ENCODE results near the gene TP73.

Gene TP73

GRCh38 chr1:3730543-3731247 lies 78.4 kb downstream of the TP73 start:
- DNase-seq (ENCODE audit: extremely low read depth, low read depth), result no peak
- TF ChIP-seq CTCF (IDR thresholded peaks at IDR 0.05; ENCODE audit: low read depth, low read length), result no peak

GRCh38 chr1:3731583-3732433 lies 79.5 kb downstream of the TP73 start:
- DNase-seq (ENCODE audit: extremely low read depth, low read depth), result no peak
- TF ChIP-seq CTCF (IDR thresholded peaks at IDR 0.05; ENCODE audit: low read depth, low read length), result no peak

GRCh38 chr1:3732434-3733093 lies 80.2 kb downstream of the TP73 start:
- DNase-seq (ENCODE audit: extremely low read depth, low read depth), result no peak
- no peak for TF ChIP-seq CTCF (IDR thresholded peaks at IDR 0.05; ENCODE audit: low read depth, low read length)

- no peak for TF ChIP-seq CTCF (IDR thresholded peaks at IDR 0.05; ENCODE audit: low read depth, low read length)
- no peak for DNase-seq (ENCODE audit: extremely low read depth, low read depth)
Observed at GRCh38 chr1:3733094-3733882, 81.0 kb downstream of the TP73 start.

- DNase-seq (ENCODE audit: extremely low read depth, low read depth), result no peak
- no peak for TF ChIP-seq CTCF (IDR thresholded peaks at IDR 0.05; ENCODE audit: low read depth, low read length)
Observed at GRCh38 chr1:3733883-3734589, 81.7 kb downstream of the TP73 start.

GRCh38 chr1:3734602-3735001 lies 82.3 kb downstream of the TP73 start:
- DNase-seq (ENCODE audit: extremely low read depth, low read depth), result no peak
- no peak for TF ChIP-seq CTCF (IDR thresholded peaks at IDR 0.05; ENCODE audit: low read depth, low read length)
